IPS-NIHi11 (cell line): ENCODE measurements around the gene TRABD.
"Not testable (repeated sequence)": the region's sequence is repeated elsewhere in the genome, so short reads cannot be mapped to it uniquely, and the experiment has no call there.

Experiments used
- DNase-seq: peaks from one replicate; pipeline ENCODE4 v3.0.0; 2012; ENCODE audit warnings: mixed read lengths, low spot score

The TRABD gene

GRCh38 chr22:50201191-50202129 lies 15.7 kb downstream of the TRABD start:
- peak; percentile 72 for DNase-seq

GRCh38 chr22:50202130-50202666 lies 16.5 kb downstream of the TRABD start:
- DNase-seq = no peak

- no peak for DNase-seq
These were observed 17.6 kb downstream of the TRABD start for GRCh38 chr22:50203288-50203687.

- DNase-seq = no peak
These were observed 18.9 kb downstream of the TRABD start for GRCh38 chr22:50204571-50204970.

- DNase-seq = not testable (repeated sequence)
These were observed 19.3 kb downstream of the TRABD start for GRCh38 chr22:50204998-50205397.

- no peak for DNase-seq
These were observed 20.3 kb downstream of the TRABD start for GRCh38 chr22:50205781-50206569.

GRCh38 chr22:50206599-50206998 lies 20.9 kb downstream of the TRABD start:
- DNase-seq = peak; percentile 87

GRCh38 chr22:50207383-50208140 lies 21.8 kb downstream of the TRABD start:
- no peak for DNase-seq

GRCh38 chr22:50208430-50208938 lies 22.8 kb downstream of the TRABD start:
- no peak for DNase-seq

- DNase-seq = no peak
These were observed 23.5 kb downstream of the TRABD start for GRCh38 chr22:50208939-50209892.

- peak; percentile 82 for DNase-seq
These were observed 24.2 kb downstream of the TRABD start for GRCh38 chr22:50209893-50210292.

GRCh38 chr22:50210378-50211139 lies 24.8 kb downstream of the TRABD start:
- DNase-seq = no peak

- DNase-seq = no peak
These were observed 25.4 kb downstream of the TRABD start for GRCh38 chr22:50211147-50211546.

- DNase-seq = no peak
These were observed 27.6 kb downstream of the TRABD start for GRCh38 chr22:50213263-50213662.

- no peak for DNase-seq
These were observed 29.8 kb downstream of the TRABD start for GRCh38 chr22:50215297-50216054.

- no peak for DNase-seq
These were observed 30.5 kb downstream of the TRABD start for GRCh38 chr22:50216055-50216683.

GRCh38 chr22:50216684-50217520 lies 31.2 kb downstream of the TRABD start:
- no peak for DNase-seq
